Transverse colon (tissue), 3 donors: ENCODE data around the gene PEDS1.

Experiments
- CTCF ChIP-seq, 5 experiments: fragments of 200-600 bp in 3 of 5; fragments of 450-650 bp in 2 of 5; sonication (generic) in 3 of 5; IDR thresholded peaks; 1 replicate in 2 of 5; 2 replicates in 3 of 5; pipeline ENCODE4 v1.5.1; 2016 to 2017; ENCODE audit warnings: antibody characterized with exemption in 5 of 5, inconsistent platforms in 3 of 5, mild to moderate bottlenecking in 2 of 5, moderate library complexity in 1 of 5
- POLR2A ChIP-seq: fragments of 450-650 bp; IDR thresholded peaks from one replicate; pipeline ENCODE4 v1.6.1; 2016; ENCODE audit warnings: antibody characterized with exemption, mild to moderate bottlenecking, moderate library complexity

GRCh38 chr20:50107086-50107660 lies 46.4 kb downstream of the PEDS1 start:
- TF ChIP-seq POLR2A, result no peak
- TF ChIP-seq CTCF (IDR thresholded peaks at IDR 0.05), result no peak
